CD4-positive, alpha-beta T cell treated with Interleukin-15 for 4 hours (primary cell): ENCODE results near the gene CFAP206.
"Not testable (repeated sequence)": the region's sequence is repeated elsewhere in the genome, so short reads cannot be mapped to it uniquely, and the experiment has no call there.

Source experiments
- DNase-seq: peaks from one replicate; pipeline ENCODE4 v3.0.0-alpha.2; 2020; ENCODE audit warnings: low spot score

The CFAP206 gene

GRCh38 chr6:87426789-87427188, 19.0 kb downstream of the CFAP206 start:
- DNase-seq: no peak

GRCh38 chr6:87430499-87430898, 22.7 kb downstream of the CFAP206 start:
- DNase-seq: no peak

- DNase-seq: no peak
Observed at GRCh38 chr6:87431263-87431662, 23.5 kb downstream of the CFAP206 start.

- peak; percentile 32 for DNase-seq
Observed at GRCh38 chr6:87436435-87436834, 28.7 kb downstream of the CFAP206 start.

GRCh38 chr6:87441711-87442110, 33.9 kb downstream of the CFAP206 start:
- DNase-seq: no peak

- no peak for DNase-seq
Observed at GRCh38 chr6:87444362-87444761, 36.6 kb downstream of the CFAP206 start.

- DNase-seq: no peak
Observed at GRCh38 chr6:87465051-87465450, 57.3 kb downstream of the CFAP206 start.

GRCh38 chr6:87472525-87473418, 65.0 kb downstream of the CFAP206 start, which contains the start of gene SLC35A1:
Gene SLC35A1 (plus strand): TSS chr6:87472974. CDS start chr6:87473004, 30 bp downstream.
- DNase-seq: peak; percentile 83

GRCh38 chr6:87473419-87473903, 65.7 kb downstream of the CFAP206 start:
- DNase-seq: peak; percentile 56

- no peak for DNase-seq
Observed at GRCh38 chr6:87481931-87482330, 74.2 kb downstream of the CFAP206 start.

GRCh38 chr6:87482366-87482765, 74.6 kb downstream of the CFAP206 start:
- DNase-seq: no peak

GRCh38 chr6:87483929-87484328, 76.2 kb downstream of the CFAP206 start:
- no peak for DNase-seq

GRCh38 chr6:87484491-87484890, 76.7 kb downstream of the CFAP206 start:
- no peak for DNase-seq

GRCh38 chr6:87487555-87487954, 79.8 kb downstream of the CFAP206 start:
- DNase-seq: no peak

- not testable (repeated sequence) for DNase-seq
Observed at GRCh38 chr6:87489326-87489725, 81.6 kb downstream of the CFAP206 start.

GRCh38 chr6:87494761-87495422, 87.1 kb downstream of the CFAP206 start:
- no peak for DNase-seq

- DNase-seq: no peak
Observed at GRCh38 chr6:87498048-87498447, 90.3 kb downstream of the CFAP206 start.

- DNase-seq: no peak
Observed at GRCh38 chr6:87501809-87502572, 94.2 kb downstream of the CFAP206 start.

- DNase-seq: no peak
Observed at GRCh38 chr6:87504441-87504840, 96.7 kb downstream of the CFAP206 start.
